IMR-90 (cell line): Measurements from ENCODE around the gene CLCN5. TPM values are rescaled to one million over a fixed set of nuclear protein-coding genes. Genes with fewer than 3 reads are reported as not detected.

Experiments
- ATAC-seq: fragments of 200-7000 bp; cut with Tn5 transposase; 2 replicates; pipeline ENCODE4 v1.9.1; 2020; ENCODE audit warnings: low read depth, mild to moderate bottlenecking, moderate library complexity
- BruUV-seq: library from RNA; stranded (reverse); fragments of 400-500 nt; replicated peaks from 2 replicates; lab custom pipeline; 2021; lab: Mats Ljungman, UMichigan
- CTCF ChIA-PET: fragments of 300-600 bp; formaldehyde crosslinking; extraction: SDS; loops from one replicate; lab custom pipeline; 2021; ENCODE audit warnings: antibody characterized with exemption; lab: Yijun Ruan, JAX
- POLR2A ChIA-PET: fragments of 300-600 bp; sonication (Branson Sonifier 250); formaldehyde crosslinking; loops from one replicate; lab custom pipeline; 2022; ENCODE audit warnings: antibody characterized with exemption; ENCODE audit not compliant: unreplicated experiment; lab: Charles Lee
- DNase-seq: peaks from one replicate; pipeline ENCODE4 v3.0.0; 2013
- H2AFZ ChIP-seq: replicated peaks from 2 replicates; pipeline ENCODE3; 2013; ENCODE audit warnings: low read length, mild to moderate bottlenecking; ENCODE audit not compliant: poor library complexity
- H2AK5ac ChIP-seq: 2 replicates; pipeline ENCODE4 v1.6.1; 2013; ENCODE audit warnings: low read depth, low read length, inconsistent platforms
- H2AK9ac ChIP-seq: replicated peaks from 2 replicates; pipeline ENCODE3; 2013; ENCODE audit warnings: mild to moderate bottlenecking, low read depth, low read length, moderate library complexity; ENCODE audit not compliant: poor library complexity
- H2BK120ac ChIP-seq: 2 replicates; pipeline ENCODE4 v1.6.1; 2013; ENCODE audit warnings: low read depth, low read length, inconsistent platforms
- H2BK15ac ChIP-seq: 3 replicates; pipeline ENCODE4 v1.6.1; 2013; ENCODE audit warnings: low read depth, low read length, inconsistent platforms
- H2BK20ac ChIP-seq: 2 replicates; pipeline ENCODE4 v1.6.1; 2013; ENCODE audit warnings: low read depth, mild to moderate bottlenecking, inconsistent platforms, low read length, moderate library complexity
- H2BK5ac ChIP-seq: 2 replicates; pipeline ENCODE4 v1.6.1; 2013; ENCODE audit warnings: mild to moderate bottlenecking, low read depth, low read length, inconsistent platforms; ENCODE audit not compliant: poor library complexity, severe bottlenecking
- H3K14ac ChIP-seq: replicated peaks from 2 replicates; pipeline ENCODE4 v1.6.1; 2013; ENCODE audit warnings: low read depth, low read length, inconsistent platforms
- H3K18ac ChIP-seq: 2 replicates; pipeline ENCODE4 v1.6.1; 2013; ENCODE audit warnings: low read depth, low read length, control low read depth
- H3K23ac ChIP-seq: 2 replicates; pipeline ENCODE4 v1.6.1; 2013; ENCODE audit warnings: low read depth, low read length, inconsistent platforms
- H3K27ac ChIP-seq: 2 replicates; pipeline ENCODE4 v1.5.1; 2013; ENCODE audit warnings: mild to moderate bottlenecking, control low read depth, low read length; ENCODE audit not compliant: insufficient read depth
- H3K27me3 ChIP-seq: 2 replicates; pipeline ENCODE4 v1.6.1; 2013; ENCODE audit warnings: low read length; ENCODE audit not compliant: control insufficient read depth, insufficient read depth
- H3K36me3 ChIP-seq: 2 replicates; pipeline ENCODE4 v1.6.1; 2013; ENCODE audit warnings: low read length, mixed read lengths; ENCODE audit not compliant: control insufficient read depth, insufficient read depth
- H3K4ac ChIP-seq: 2 replicates; pipeline ENCODE4 v1.6.1; 2013; ENCODE audit warnings: low read depth, low read length, inconsistent platforms
- H3K4me1 ChIP-seq: 2 replicates; pipeline ENCODE4 v1.6.1; 2013; ENCODE audit warnings: low read length, mixed read lengths; ENCODE audit not compliant: control insufficient read depth, insufficient read depth
- H3K4me2 ChIP-seq: 2 replicates; pipeline ENCODE4 v1.6.1; 2013; ENCODE audit warnings: low read depth, mild to moderate bottlenecking, control low read depth, low read length, moderate library complexity
- H3K4me3 ChIP-seq: 2 replicates; pipeline ENCODE4 v1.5.1; 2013; ENCODE audit warnings: low read depth, mild to moderate bottlenecking, control low read depth, low read length, moderate library complexity; ENCODE audit not compliant: insufficient read depth
- H3K56ac ChIP-seq: 2 replicates; pipeline ENCODE4 v1.6.1; 2013; ENCODE audit warnings: low read length, inconsistent platforms; ENCODE audit not compliant: insufficient read depth; ENCODE audit errors: extremely low read depth
- H3K79me1 ChIP-seq, 2 experiments: 2 replicates each; pipeline ENCODE4 v1.6.1; 2013; ENCODE audit warnings: low read length in 2 of 2, inconsistent platforms in 1 of 2, low read depth in 1 of 2
- H3K9ac ChIP-seq: 2 replicates; pipeline ENCODE4 v1.6.1; 2013; ENCODE audit warnings: low read depth, low read length, control low read depth
- H3K9me1 ChIP-seq: 2 replicates; pipeline ENCODE4 v1.6.1; 2013; ENCODE audit warnings: low read length, inconsistent platforms; ENCODE audit not compliant: insufficient read depth
- H3K9me3 ChIP-seq: 2 replicates; pipeline ENCODE4 v1.6.1; 2013; ENCODE audit warnings: low read length; ENCODE audit not compliant: control insufficient read depth, insufficient read depth
- H4K20me1 ChIP-seq: 2 replicates; pipeline ENCODE4 v1.6.1; 2013; ENCODE audit warnings: low read length, inconsistent platforms; ENCODE audit not compliant: insufficient read depth
- H4K5ac ChIP-seq: 2 replicates; pipeline ENCODE4 v1.6.1; 2013; ENCODE audit warnings: mild to moderate bottlenecking, low read depth, low read length, control low read depth
- H4K8ac ChIP-seq, 2 experiments: 2 replicates each; pipeline ENCODE4 v1.6.1; 2013; ENCODE audit warnings: low read depth in 2 of 2, low read length in 2 of 2, control low read depth in 1 of 2, inconsistent platforms in 1 of 2
- H4K91ac ChIP-seq: 2 replicates; pipeline ENCODE4 v1.6.1; 2013; ENCODE audit warnings: low read depth, low read length, inconsistent platforms; ENCODE audit not compliant: insufficient read depth
- CTCF ChIP-seq: conservative IDR thresholded peaks from 2 replicates; pipeline ENCODE4 v1.5.1; 2012; ENCODE audit warnings: mild to moderate bottlenecking, low read depth, low read length, improper control_type of control experiment
- WGBS, 2 experiments: methylation state at CpG; one replicate each; pipeline versions ENCODE4 v1.1.5 to v1.1.7; 2013; ENCODE audit warnings: missing lambda C conversion rate in 2 of 2; ENCODE audit not compliant: insufficient read length in 1 of 2; ENCODE audit errors: extremely low coverage in 2 of 2; 5-methylcytosine and 5-hydroxymethylcytosine counted together
- dilution Hi-C: fragments of 300-500 bp; cut with HindIII; formaldehyde crosslinking; loops from one replicate; pipeline ENCODE4 v1.14.3; 2018; ENCODE audit warnings: low sequenced_read_pairs; ENCODE audit not compliant: unreplicated experiment
- in situ Hi-C: fragments of 300-500 bp; cut with MboI; formaldehyde crosslinking; loops from 3 replicates; pipeline ENCODE4 v1.14.3; 2019; ENCODE audit warnings: low sequenced_read_pairs, inconsistent platforms, mixed read lengths
- intact Hi-C: fragments of 100-400 bp; cut with micrococcal nuclease; formaldehyde crosslinking; loops from 2 replicates; pipeline ENCODE4 v1.10.0; 2022
- microRNA-seq, 2 experiments: library from miRNA; stranded (forward) in 1 of 2; unstranded in 1 of 2; fragments of 10-50 nt in 1 of 2; fragments of <30 nt in 1 of 2; gene quantifications in 1 of 2; microRNA quantifications in 1 of 2; one replicate each; pipeline versions ENCODE3 to v1.1.0; 2013 to 2020; ENCODE audit not compliant: insufficient read depth in 1 of 2, insufficient read length in 1 of 2, unreplicated experiment in 1 of 2
- polyA plus RNA-seq, 3 experiments: library from polyadenylated mRNA; depleted of rRNA; stranded (reverse); fragments of >200 nt; gene quantifications; 2 replicates each; pipeline ENCODE4 v1.2.3, GENCODE V29; 2012; ENCODE audit warnings: low replicate concordance in 1 of 3
- small RNA-seq, 5 experiments: library from RNA; depleted of rRNA; stranded (forward); fragments of <200 nt; gene quantifications; one replicate each; pipeline ENCODE3, GENCODE V24; 2012
- total RNA-seq: library from RNA; depleted of rRNA; stranded (reverse); fragments of >200 nt; gene quantifications from 2 replicates; pipeline ENCODE4 v1.2.3, GENCODE V29; 2012; rRNA removed

The CLCN5 gene
- total and polyA plus RNA-seq, 2 of the 4 experiments (the other 2 are of a cell fraction), result 1.4 to 5.9 TPM

GRCh38 chrX:50147972-50148371 is 225.6 kb downstream of the CLCN5 start:
- H3K36me3 ChIP-seq, result no peaks in the 10 kb centered on the region
- ATAC-seq, result no peak
- TF ChIP-seq CTCF, result no peak
- no peak overlapping the region for H2BK5ac ChIP-seq
- no peak overlapping the region for H2BK120ac ChIP-seq
- no peak overlapping the region for H2AK5ac ChIP-seq
- no peak for DNase-seq
- H3K27me3 ChIP-seq, result 0 out of 2 replicates have a peak, but pooled peaks cover 1% of the 10 kb centered on the region
- dilution Hi-C loops, result no loop called here
- no peak overlapping the region for H3K4ac ChIP-seq
- no peak overlapping the region for H2AK9ac ChIP-seq
- CTCF ChIA-PET, result no interaction called here
- H4K91ac ChIP-seq, result no peak overlapping the region
- 80% methylated on average over 1 of the region's 7 CpGs; no CpG with 5 or more reads in 1 of the 2 experiments for WGBS, 2 experiments
- no peak overlapping the region for H4K5ac ChIP-seq
- H3K79me1 ChIP-seq, result no peaks in the 10 kb centered on the region
- in situ Hi-C loops, result no loop called here
- H3K18ac ChIP-seq, result no peak overlapping the region
- intact Hi-C loops, result no loop called here
- H3K23ac ChIP-seq, result no peak overlapping the region
- no peak overlapping the region for H2AFZ ChIP-seq
- no peak overlapping the region for H4K8ac ChIP-seq
- no peak overlapping the region for H3K4me3 ChIP-seq
- H4K20me1 ChIP-seq, result no peaks in the 10 kb centered on the region
- H3K4me2 ChIP-seq, result no peak overlapping the region
- no peak overlapping the region for H3K27ac ChIP-seq
- H3K9ac ChIP-seq, result no peak overlapping the region
- no peak overlapping the region for H2BK15ac ChIP-seq
- no peak overlapping the region for H2BK20ac ChIP-seq
- BruUV-seq, result no TSS peak
- H3K9me3 ChIP-seq, result no peaks in the 10 kb centered on the region
- no peaks in the 10 kb centered on the region for H3K9me1 ChIP-seq
- H3K14ac ChIP-seq, result no peak overlapping the region
- no peak overlapping the region for H3K56ac ChIP-seq
- POLR2A ChIA-PET, result no interaction called here
- H3K4me1 ChIP-seq, result no peaks in the 10 kb centered on the region

Small RNA genes lying within 50 kb of the gene (microRNA-seq; reads per million reads assigned to microRNA genes)
- gene MIR188 (ENCODE audit: insufficient read depth in 1 of 2, insufficient read length in 1 of 2, unreplicated experiment in 1 of 2), result 24.8 to 194 reads per million in 2 experiments
- gene MIR362 (ENCODE audit: insufficient read depth in 1 of 2, insufficient read length in 1 of 2, unreplicated experiment in 1 of 2), result 73.8 to 165 reads per million in 2 experiments
- 8.0 to 190 reads per million in 2 experiments for gene MIR500A (ENCODE audit: insufficient read depth in 1 of 2, insufficient read length in 1 of 2, unreplicated experiment in 1 of 2)
- 0 to 1.0 reads per million in 2 experiments for gene MIR500B (ENCODE audit: insufficient read depth in 1 of 2, insufficient read length in 1 of 2, unreplicated experiment in 1 of 2)
- 85.5 to 90.9 reads per million in 2 experiments for gene MIR501 (ENCODE audit: insufficient read depth in 1 of 2, insufficient read length in 1 of 2, unreplicated experiment in 1 of 2)
- 37.2 to 47.1 reads per million in 2 experiments for gene MIR502 (ENCODE audit: insufficient read depth in 1 of 2, insufficient read length in 1 of 2, unreplicated experiment in 1 of 2)
- gene MIR532 (ENCODE audit: insufficient read depth in 1 of 2, insufficient read length in 1 of 2, unreplicated experiment in 1 of 2), result 314 to 473 reads per million in 2 experiments
- 72.3 to 209 reads per million in 2 experiments for gene MIR660 (ENCODE audit: insufficient read depth in 1 of 2, insufficient read length in 1 of 2, unreplicated experiment in 1 of 2)
- gene RNU6-421P (ENCODE audit: insufficient read depth, insufficient read length), result not detected

Small RNA genes lying within 50 kb of the gene (small RNA-seq; reads per million reads assigned to genes)
- gene MIR188, result 0.84 to 262 (median 146) reads per million in 5 experiments
- gene MIR362, result 5.8 to 1,033 (median 605) reads per million in 5 experiments
- 0.91 to 105 (median 96.3) reads per million in 5 experiments for gene MIR500A
- 0 to 2.5 (median 0) reads per million in 5 experiments for gene MIR500B
- gene MIR501, result 0.39 to 92.5 (median 65.1) reads per million in 5 experiments
- gene MIR502, result 1.5 to 380 (median 196) reads per million in 5 experiments
- gene MIR532, result 23.9 to 2,286 (median 2,062) reads per million in 5 experiments
- 23.5 to 5,335 (median 2,535) reads per million in 5 experiments for gene MIR660
- 0 reads per million in 5 experiments for gene RNU6-421P

Other genes with a start within 250 kb of the CLCN5 start
- not detected in 2 replicates for gene PAGE1, start 226.6 kb upstream of the CLCN5 start, total RNA-seq
- not detected in 2 replicates for gene PAGE1, start 226.6 kb upstream of the CLCN5 start, polyA plus RNA-seq (2012; rRNA removed)
- gene PAGE4, start 93.3 kb upstream of the CLCN5 start, total RNA-seq, result not detected in 2 replicates
- not detected in 2 replicates for gene PAGE4, start 93.3 kb upstream of the CLCN5 start, polyA plus RNA-seq (2012; rRNA removed)
- gene USP27X, start 43.1 kb upstream of the CLCN5 start, total RNA-seq, result 3.6 and 6.3 TPM in 2 replicates
- 2.3 and 2.7 TPM in 2 replicates for gene USP27X, start 43.1 kb upstream of the CLCN5 start, polyA plus RNA-seq (2012; rRNA removed)